ENCODE data around the gene TMC1.

TMC1 gene

GRCh38 chr9:72618811-72619210 is 97.4 kb downstream of the TMC1 start:
- no peak for DNase-seq

- DNase-seq, result no peak
These were observed 100.8 kb downstream of the TMC1 start for GRCh38 chr9:72622186-72622585.

DNA sequence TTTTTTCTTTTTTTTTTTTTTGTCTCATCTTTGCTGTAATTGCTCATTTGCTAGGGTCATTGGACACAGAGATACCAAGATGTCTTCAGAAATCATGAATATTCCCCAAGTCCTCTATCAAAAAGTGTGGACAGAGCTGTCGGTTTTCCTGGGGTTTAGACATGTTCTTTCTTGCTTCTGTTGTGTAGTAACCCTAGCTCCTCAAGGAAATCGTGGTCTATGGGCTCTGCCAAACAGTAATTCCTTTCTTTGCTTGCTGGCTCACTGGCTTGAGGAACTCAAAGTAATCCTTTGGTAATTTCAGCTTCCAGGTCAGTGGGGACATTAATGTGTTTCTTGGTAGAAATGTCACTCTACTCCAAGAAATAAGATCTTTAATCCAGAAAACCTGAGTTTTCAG is 101.7 kb downstream of the TMC1 start:
- DNase-seq, result no peak

DNA sequence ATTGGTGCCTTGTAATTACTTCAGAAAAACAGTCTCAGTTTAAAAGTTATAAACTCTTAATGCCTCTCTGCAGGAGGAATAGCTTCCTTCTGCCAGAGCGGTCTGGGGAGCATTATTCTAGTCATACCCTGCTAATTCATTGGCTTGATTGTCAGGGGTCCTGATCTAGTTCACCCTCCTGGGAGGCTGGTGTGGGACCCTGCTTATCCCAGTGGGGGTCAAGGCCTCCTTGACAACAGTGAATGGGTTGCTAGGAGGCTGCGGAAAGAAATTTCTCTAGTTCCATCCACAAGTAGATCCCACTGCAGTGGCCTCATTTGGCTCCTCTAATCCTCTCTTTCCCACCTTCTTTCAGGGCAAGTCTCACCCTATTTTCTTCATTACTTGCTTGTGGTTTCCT is 105.7 kb downstream of the TMC1 start:
- no peak for DNase-seq

DNA sequence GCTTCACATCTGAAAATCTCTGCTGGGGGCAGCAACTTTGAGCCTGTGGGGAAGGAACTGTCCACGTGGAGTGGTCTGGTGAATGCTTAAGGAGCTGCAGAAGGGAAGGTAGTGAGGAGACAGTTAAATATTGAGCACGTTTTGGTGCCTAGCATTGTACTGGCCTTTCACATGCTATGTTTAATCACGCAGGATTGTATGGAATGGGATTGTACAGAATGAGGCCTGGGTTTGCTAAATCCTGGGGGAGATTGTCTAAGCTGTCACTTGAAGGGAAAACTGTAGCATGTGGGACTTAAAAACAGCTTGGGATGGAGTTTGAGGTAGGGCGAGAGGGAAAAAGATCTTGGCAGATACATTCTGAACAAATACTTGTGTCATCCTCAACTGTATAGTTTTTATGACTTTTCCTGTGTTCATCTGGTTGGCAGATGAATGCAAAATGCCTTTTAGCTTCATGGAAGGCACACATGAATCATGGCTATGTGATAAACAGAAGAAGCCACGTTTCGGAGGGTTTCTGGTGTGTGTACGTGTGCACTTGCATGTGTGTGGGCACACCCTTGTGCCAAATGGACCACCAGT is 106.6 kb downstream of the TMC1 start:
- no peak for DNase-seq

DNA sequence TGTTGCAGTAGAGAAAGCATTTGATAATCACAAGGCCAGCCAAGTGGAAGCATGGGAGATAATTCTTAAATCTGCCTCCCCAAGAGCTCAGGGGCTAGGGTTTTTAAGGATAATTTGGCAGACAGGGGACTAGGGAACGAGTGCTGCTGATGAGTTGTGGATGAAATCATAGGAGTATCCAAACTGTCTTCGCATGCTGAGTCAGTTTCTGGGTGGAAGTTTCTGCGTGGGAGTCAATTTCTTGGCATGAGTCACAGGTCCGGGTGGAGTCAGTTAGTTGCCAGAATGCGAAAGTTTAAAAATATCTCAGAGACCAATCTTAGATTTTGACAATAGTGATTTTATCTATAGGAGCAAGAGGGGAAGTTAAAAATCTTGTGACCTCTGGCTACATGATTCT is 112.6 kb downstream of the TMC1 start:
- DNase-seq, result no peak

DNA sequence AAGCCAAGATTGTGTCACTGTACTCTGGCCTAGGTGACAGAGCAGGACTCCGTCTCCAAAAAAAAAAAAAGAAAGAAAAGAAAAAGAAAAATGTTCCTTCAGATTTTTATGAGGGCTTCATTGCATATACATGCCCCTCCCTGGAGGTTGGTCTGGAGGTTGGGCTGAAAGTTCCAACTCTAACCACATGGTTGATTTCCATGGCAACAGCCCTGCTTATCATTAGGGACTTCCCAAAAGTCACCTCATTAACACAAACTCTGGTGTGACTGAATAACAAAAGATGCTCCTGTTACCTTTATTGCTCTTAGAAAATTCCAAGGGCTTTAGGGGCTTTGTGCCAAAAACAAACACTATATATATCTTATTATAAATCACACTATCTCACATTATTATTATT is 113.8 kb downstream of the TMC1 start:
- DNase-seq, result no peak

- DNase-seq, result no peak
These were observed 115.2 kb downstream of the TMC1 start for GRCh38 chr9:72636621-72637020.

DNA sequence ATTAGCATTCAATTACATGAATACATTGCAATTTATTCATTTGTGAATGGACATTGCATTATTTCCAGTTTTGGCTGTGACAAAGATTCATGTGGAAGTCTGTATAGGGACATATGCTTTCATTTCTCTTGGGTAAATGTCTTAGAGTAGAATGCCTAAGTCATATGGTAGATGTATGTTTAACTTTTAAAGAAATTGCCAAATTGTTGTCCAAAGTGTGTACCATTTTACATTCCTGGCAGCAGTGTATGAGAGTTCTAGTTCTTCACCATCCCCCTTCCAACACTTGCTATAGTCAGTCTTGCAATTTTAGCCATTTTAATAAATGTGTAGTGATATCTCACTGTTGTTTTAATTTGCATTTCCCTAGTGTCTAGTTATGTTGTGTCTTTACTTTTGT is 122.2 kb downstream of the TMC1 start:
- no peak for DNase-seq

DNA sequence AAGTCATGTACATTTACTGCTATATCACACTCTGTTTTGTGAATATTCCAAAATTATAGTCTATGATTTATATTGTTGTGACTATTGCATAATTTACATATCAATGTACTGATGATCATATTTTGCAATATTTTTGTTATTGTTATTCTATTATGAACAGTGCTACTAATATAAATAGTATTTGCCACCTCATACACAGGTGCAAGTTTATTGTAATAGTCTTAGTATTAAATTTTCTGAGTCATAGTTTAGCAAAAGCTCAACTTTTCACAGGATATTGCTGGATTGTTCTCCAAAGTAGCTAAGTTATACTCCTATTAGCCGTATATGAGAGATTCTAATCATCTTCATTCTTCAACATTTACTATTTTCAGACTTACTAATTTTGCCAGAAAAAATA is 124.7 kb downstream of the TMC1 start:
- no peak for DNase-seq

GRCh38 chr9:72648324-72649126 is 127.1 kb downstream of the TMC1 start:
- no peak for DNase-seq

DNA sequence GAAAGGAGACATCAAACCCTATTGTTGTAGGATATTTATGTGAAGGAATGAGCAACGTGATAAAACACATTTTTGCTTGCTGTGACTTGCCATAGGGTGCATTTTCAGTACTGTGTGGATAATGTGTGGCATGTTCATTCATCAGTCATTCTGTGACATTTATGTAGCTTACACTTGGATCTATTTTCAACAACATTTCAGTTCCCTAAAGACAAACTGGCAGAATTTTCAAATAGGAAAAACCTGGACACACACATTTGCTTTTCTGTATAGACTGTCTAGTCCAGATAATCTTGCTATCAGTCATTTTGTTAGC is 127.7 kb downstream of the TMC1 start:
- DNase-seq, result no peak

DNA sequence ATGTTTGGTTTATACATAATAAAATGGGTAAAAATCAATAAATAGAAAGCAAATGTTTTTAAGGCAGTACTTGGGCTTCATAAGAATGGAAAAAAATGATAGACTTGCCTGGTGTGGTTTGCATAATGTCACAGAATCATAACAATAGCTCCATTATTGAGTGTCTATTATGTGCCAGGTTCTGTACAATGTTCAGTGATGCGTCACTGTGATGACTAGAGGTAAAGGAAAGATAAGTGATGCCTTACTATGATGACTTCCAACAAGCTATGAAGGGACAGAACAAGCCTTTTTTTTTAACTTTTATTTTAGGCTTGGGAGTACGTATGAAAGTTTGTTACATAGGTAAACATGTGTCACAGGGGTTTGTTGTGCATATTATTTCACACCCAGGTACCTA is 128.8 kb downstream of the TMC1 start:
- DNase-seq, result no peak

DNA sequence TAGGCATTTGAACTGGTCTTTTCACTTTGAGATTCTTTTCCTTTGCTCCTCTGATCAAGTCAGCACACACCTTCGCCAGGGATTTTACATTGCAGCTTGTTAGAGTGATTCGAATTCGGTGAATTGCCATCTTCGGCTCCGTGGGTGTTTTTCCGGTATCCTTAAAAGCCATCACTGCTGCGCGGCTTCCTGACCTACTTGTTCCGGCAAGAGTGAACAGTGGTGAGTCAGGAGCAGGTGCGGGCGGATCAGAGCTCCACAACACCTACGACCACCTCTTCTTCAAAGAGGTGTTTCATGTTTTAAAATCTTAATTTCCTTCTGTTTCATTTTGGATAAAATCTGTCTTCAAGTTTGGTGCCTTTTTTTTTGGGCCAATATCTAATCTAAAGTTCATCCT is 134.6 kb downstream of the TMC1 start:
- no peak for DNase-seq

DNA sequence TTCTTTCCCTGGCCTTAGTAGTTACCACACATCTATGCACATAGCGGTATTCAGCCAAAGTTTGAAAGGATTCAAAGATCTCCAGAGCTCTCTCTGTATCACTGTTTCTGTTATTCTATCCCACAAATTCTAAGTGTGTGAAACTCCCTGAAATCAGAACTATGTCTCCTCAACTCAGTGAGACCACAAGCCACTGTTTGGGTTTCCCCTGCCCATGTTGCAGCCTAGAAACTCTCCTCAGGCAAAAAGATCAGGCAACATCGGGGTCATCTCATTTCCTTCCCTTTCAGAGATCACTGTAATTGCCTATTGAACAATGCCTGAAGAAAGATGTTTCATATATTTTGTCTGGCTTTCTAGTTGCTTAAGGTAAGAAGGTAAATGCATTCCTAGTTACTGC is 135.6 kb downstream of the TMC1 start:
- no peak for DNase-seq

GRCh38 chr9:72658703-72659102 is 137.3 kb downstream of the TMC1 start:
- no peak for DNase-seq

- no peak for DNase-seq
These were observed 140.2 kb downstream of the TMC1 start for GRCh38 chr9:72661401-72662135.

GRCh38 chr9:72665421-72665820 is 144.0 kb downstream of the TMC1 start:
- no peak for DNase-seq

GRCh38 chr9:72667181-72667580 is 145.8 kb downstream of the TMC1 start:
- DNase-seq, result no peak

DNA sequence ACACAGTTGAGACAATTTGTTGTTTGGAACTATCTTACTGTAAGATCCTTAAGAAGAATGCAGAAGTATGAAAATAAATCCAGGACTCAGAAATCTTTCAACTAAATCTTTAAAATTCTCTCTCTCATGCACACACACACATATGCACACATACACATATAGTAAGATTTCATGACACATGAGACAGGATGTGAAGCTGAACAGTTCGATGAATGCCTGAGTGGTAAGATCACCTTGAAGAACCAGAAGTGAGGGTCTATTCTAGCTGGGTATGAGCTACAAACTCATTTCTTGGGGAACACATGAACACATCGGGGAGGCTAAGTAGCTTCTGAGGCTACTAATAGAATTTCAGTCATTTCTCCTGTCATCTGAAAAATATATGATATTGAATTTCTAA is 153.6 kb downstream of the TMC1 start:
- DNase-seq, result no peak

DNA sequence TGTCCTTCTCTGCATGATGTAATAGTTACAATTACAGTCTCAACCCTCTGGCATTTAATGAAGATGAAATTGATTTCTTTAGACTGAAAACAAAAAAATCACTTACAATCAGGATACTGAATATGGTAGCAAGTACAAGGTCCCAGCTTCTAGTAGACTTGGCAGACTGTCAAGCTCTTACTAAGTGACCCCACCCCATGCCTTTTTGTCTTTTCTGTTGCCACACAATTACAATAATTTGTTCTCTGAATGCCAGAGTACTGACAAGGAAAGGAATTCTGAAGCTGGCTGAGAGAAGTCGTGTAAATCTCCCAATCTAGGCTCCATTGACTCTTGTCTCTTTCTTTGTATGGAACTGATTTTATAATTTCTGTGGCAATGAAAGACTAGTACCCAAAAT is 154.2 kb downstream of the TMC1 start:
- no peak for DNase-seq

- DNase-seq, result no peak
These were observed 159.3 kb downstream of the TMC1 start for GRCh38 chr9:72680593-72681282.

DNA sequence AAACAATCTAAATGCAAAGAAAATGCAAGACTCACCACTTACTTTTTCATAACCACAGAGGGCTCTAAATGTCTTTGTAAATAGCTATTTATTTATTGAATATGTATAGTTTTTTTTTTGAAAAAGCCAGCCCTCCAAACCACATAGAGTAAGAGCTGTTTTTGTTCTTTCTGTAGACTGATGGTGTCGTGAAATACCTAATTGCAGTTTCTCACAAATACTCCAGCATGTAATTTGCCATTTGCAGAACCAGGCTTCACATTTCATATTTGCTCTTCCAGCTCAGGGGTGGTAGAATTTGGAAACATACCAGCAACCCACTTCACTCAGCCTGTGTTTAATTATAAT is 159.8 kb downstream of the TMC1 start:
- no peak for DNase-seq
